ENCODE results near the gene COL4A4. TPM values are rescaled to one million over a fixed set of nuclear protein-coding genes. Genes with fewer than 3 reads are reported as not detected.

The COL4A4 gene
- total and polyA plus RNA-seq, 2 of the 4 experiments (the other 2 are of a cell fraction), result 0.02 TPM; not detected in 1

GRCh38 chr2:227164763-227165291, 822 bp upstream of the COL4A4 start:
- POLR2A ChIA-PET (ENCODE audit: unreplicated experiment), result no interaction called here
- ATAC-seq (ENCODE audit: low read depth), result no peak

More at GRCh38 chr2:227164763-227165291, 822 bp upstream of the COL4A4 start:
- Histone ChIP-seq H3K79me1 (ENCODE audit: low read depth in 1 of 2, low read length in 2 of 2) (no peaks in the 10 kb centered on the region), H3K9ac (ENCODE audit: low read depth, low read length) (no peak overlapping the region), H4K5ac (ENCODE audit: low read depth, low read length) (no peak overlapping the region), H2BK15ac (ENCODE audit: low read depth, low read length) (no peak overlapping the region), H3K4ac (ENCODE audit: low read depth, low read length) (no peak overlapping the region), H3K56ac (ENCODE audit: extremely low read depth, insufficient read depth, low read length) (no peak overlapping the region), H3K23ac (ENCODE audit: low read depth, low read length) (no peak overlapping the region), H2BK20ac (ENCODE audit: low read depth, low read length) (no peak overlapping the region), H3K9me3 (ENCODE audit: control insufficient read depth, insufficient read depth, low read length) (peaks cover 3% of the 10 kb centered on the region), H2BK5ac (ENCODE audit: low read depth, low read length, poor library complexity, severe bottlenecking) (no peak overlapping the region), H4K8ac (ENCODE audit: low read depth in 2 of 2, low read length in 2 of 2) (no peak overlapping the region), H2AK9ac (replicated peaks; ENCODE audit: low read depth, low read length, poor library complexity) (no peak overlapping the region), H2AK5ac (ENCODE audit: low read depth, low read length) (no peak overlapping the region), H3K9me1 (ENCODE audit: insufficient read depth, low read length) (no peaks in the 10 kb centered on the region), H4K91ac (ENCODE audit: insufficient read depth, low read depth, low read length) (no peak overlapping the region), H3K14ac (replicated peaks; ENCODE audit: low read depth, low read length) (no peak overlapping the region), H3K27me3 (ENCODE audit: control insufficient read depth, insufficient read depth, low read length) (peaks cover 29% of the 10 kb centered on the region), H3K27ac (ENCODE audit: insufficient read depth, low read length) (no peak overlapping the region), H3K4me1 (ENCODE audit: control insufficient read depth, insufficient read depth, low read length) (no peaks in the 10 kb centered on the region; the same call in 1 of the 2 replicates), H4K20me1 (ENCODE audit: insufficient read depth, low read length) (no peaks in the 10 kb centered on the region), H2AFZ (replicated peaks; ENCODE audit: low read length, poor library complexity) (peak overlapping the region; percentile 63), H3K4me2 (ENCODE audit: low read depth, low read length) (peak overlapping the region; percentile 7; the same call in 1 of the 2 replicates), H3K36me3 (ENCODE audit: control insufficient read depth, insufficient read depth, low read length) (no peaks in the 10 kb centered on the region), H3K4me3 (ENCODE audit: insufficient read depth, low read depth, low read length) (no peak overlapping the region), H3K18ac (ENCODE audit: low read depth, low read length) (no peak overlapping the region), H2BK120ac (ENCODE audit: low read depth, low read length) (no peak overlapping the region)
- dilution Hi-C loops (cut with HindIII; ENCODE audit: low sequenced_read_pairs, unreplicated experiment), result no loop called here
- WGBS, 2 experiments (ENCODE audit: extremely low coverage in 2 of 2, insufficient read length in 1 of 2), result 4% methylated on average over 7 of the region's 38 CpGs; no CpG with 5 or more reads in 1 of the 2 experiments
- in situ Hi-C loops (cut with MboI; ENCODE audit: low sequenced_read_pairs), result no loop called here
- no peak for TF ChIP-seq FOS (IDR thresholded peaks at IDR 0.05; ENCODE audit: low read depth, low read length)
- intact Hi-C loops (cut with micrococcal nuclease), result no loop called here
- no TSS peak for BruUV-seq (replicated peaks)
- CTCF ChIA-PET, result interaction anchor here (1.1 kb wide), 1 partner anchor 9 kb away, joined by 3 read pairs; no protein-coding TSS in a partner anchor
- DNase-seq, result no peak
